ENCODE results near the gene NAPSA. TPM values are rescaled to one million over a fixed set of nuclear protein-coding genes. Genes with fewer than 3 reads are reported as not detected.
A peak's percentile ranks its signal among the peaks of the same experiment; 100 is the strongest.
"Not testable (repeated sequence)": the region's sequence is repeated elsewhere in the genome, so short reads cannot be mapped to it uniquely, and the experiment has no call there.

The NAPSA gene
- total and polyA plus RNA-seq, 10 of the 15 experiments (the other 5 are each of a cell fraction or from before 2014, with no cell fraction given) = 6.7 to 45.4 (median 17.1) TPM

DNA sequence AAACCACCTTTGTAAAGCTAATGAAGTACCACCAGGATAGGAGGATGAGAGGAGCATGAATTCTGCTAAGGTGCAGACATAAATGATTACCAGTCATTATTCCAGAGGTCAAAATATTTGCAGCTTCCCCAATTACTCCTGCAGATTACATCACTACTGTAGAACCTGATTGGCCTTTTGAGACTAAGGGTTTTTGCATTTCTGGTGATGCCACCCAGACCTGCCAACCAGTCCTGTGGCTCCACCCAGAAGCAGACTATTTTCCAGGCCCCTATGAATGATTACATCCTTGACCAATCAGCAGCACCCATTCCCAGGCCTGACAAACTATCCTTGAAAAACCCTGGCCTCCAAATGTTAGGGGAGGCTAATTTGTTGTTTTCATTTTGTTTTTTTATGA, 25.1 kb downstream of the NAPSA start:
- peaks cover 7 to 17% of the 10 kb centered on the region in 2 experiments for H3K36me3 ChIP-seq (ENCODE audit: control insufficient read depth in 2 of 2, insufficient read depth in 2 of 2, low read length in 1 of 2)
- peaks cover 13% of the 10 kb centered on the region for H3K4me1 ChIP-seq (ENCODE audit: control insufficient read depth, insufficient read depth, low read length)
- FAIRE-seq (no peak), DNase-seq (ENCODE audit: low read depth, low spot score) (no peak), ATAC-seq (no peak)
- in situ Hi-C loops (cut with MboI) (loop anchor here (25.0 kb wide), 1 partner anchor 1022 kb away; the partner anchor contains the start of genes CLDND2, ETFB and NKG7), intact Hi-C loops (cut with micrococcal nuclease; ENCODE audit: unreplicated experiment) (no loop called here)
- ChIA-PET CTCF (interaction anchor here (0.6 to 5.5 kb wide), 7 partner anchors 8 to 120 kb away, joined by 3 to 29 read pairs (median 5); partner anchors contain the start of gene KCNC3), RAD21 (ENCODE audit: unreplicated experiment) (interaction anchor here (0.8 to 5.9 kb wide), 8 partner anchors 7 to 78 kb away, joined by 3 to 36 read pairs (median 6); partner anchors contain the start of genes KCNC3 and SPIB), SMC1A (ENCODE audit: uncharacterized antibody, unreplicated experiment) (interaction anchor here (1.1 to 2.6 kb wide), 10 partner anchors 8 to 167 kb away, joined by 3 to 20 read pairs (median 7); partner anchors contain the start of gene KCNC3), POLR2A (interaction anchor here (0.6 to 5.8 kb wide), 5 partner anchors 8 to 389 kb away, joined by 3 to 38 read pairs (median 7); partner anchors contain the start of gene KCNC3)
- no peaks in the 10 kb centered on the region for H4K20me1 ChIP-seq (ENCODE audit: control insufficient read depth, insufficient read depth)
- H3K9ac ChIP-seq (ENCODE audit: control insufficient read depth, insufficient read depth, low read length) = no peak overlapping the region
- TF ChIP-seq CBX3 (IDR thresholded peaks at IDR 0.05; ENCODE audit: borderline replicate concordance, low read depth) (no peak), NFYB (IDR thresholded peaks at IDR 0.05; ENCODE audit: insufficient read depth, low read depth, low read length) (peak; percentile 24; the same call in 1 of the 2 replicates), ATF7 (IDR thresholded peaks at IDR 0.05; ENCODE audit: low read depth) (peak; percentile 33; the same call in 1 of the 2 replicates)
- TF ChIP-seq, protein P1, sequence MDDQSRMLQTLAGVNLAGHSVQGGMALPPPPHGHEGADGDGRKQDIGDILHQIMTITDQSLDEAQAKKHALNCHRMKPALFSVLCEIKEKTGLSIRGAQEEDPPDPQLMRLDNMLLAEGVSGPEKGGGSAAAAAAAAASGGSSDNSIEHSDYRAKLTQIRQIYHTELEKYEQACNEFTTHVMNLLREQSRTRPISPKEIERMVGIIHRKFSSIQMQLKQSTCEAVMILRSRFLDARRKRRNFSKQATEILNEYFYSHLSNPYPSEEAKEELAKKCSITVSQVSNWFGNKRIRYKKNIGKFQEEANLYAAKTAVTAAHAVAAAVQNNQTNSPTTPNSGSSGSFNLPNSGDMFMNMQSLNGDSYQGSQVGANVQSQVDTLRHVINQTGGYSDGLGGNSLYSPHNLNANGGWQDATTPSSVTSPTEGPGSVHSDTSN (IDR thresholded peaks at IDR 0.05; ENCODE audit: insufficient replicate concordance, low read depth, low read length) = no peak
- H3K9me3 ChIP-seq (replicated peaks; ENCODE audit: control insufficient read depth, insufficient read depth, low read length) = peaks cover 14% of the 10 kb centered on the region
- peak overlapping the region; percentile 60 for H3K27ac ChIP-seq (ENCODE audit: control insufficient read depth, insufficient read depth)
- BruUV-seq (replicated peaks) = no TSS peak
- H3K79me2 ChIP-seq (ENCODE audit: control insufficient read depth, insufficient read depth, low read length) = peaks cover 49% of the 10 kb centered on the region
- H3K27me3 ChIP-seq (replicated peaks in 1 of 2; ENCODE audit: control insufficient read depth in 2 of 2, insufficient read depth in 2 of 2, low read length in 1 of 2) = no peaks in the 10 kb centered on the region
- H3K4me2 ChIP-seq (ENCODE audit: control insufficient read depth, insufficient read depth) = peak overlapping the region; percentile 86
- no peak overlapping the region for H2AFZ ChIP-seq (ENCODE audit: control insufficient read depth, low read depth, low read length)
- peak overlapping the region; percentile 90 for H3K4me3 ChIP-seq

DNA sequence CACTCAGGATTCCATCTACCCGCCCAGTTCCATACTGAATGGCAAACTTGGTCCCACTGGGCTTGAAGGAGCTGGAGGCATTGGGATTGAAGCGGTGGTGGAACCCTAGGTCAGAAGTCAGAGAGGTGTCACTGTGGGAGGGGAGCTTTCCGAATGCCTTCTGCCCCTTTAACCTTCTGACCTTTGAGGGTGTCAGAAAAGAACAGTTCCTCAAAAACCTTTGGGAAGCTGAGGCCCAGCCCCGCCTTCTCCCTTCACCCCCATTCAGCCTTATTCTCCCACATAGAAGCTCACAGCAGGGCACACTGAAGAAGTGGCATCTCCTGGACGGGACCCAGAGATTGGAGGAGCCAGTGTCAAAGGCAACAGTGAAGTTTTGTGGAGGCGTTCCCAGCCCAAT, 28.4 kb downstream of the NAPSA start:
- POLR2A ChIA-PET = interaction anchor here (0.7 to 1.6 kb wide), 3 partner anchors 8 to 21 kb away, joined by 3 to 4 read pairs (median 3); partner anchors contain the start of gene KCNC3
- H3K4me1 ChIP-seq (ENCODE audit: control insufficient read depth, insufficient read depth, low read length) = peaks cover 30% of the 10 kb centered on the region
- CTCF ChIA-PET = interaction anchor here (3.1 kb wide), 1 partner anchor 20 kb away, joined by 8 read pairs; no protein-coding TSS in a partner anchor
- H3K9me3 ChIP-seq (replicated peaks; ENCODE audit: control insufficient read depth, insufficient read depth, low read length) = peaks cover 14% of the 10 kb centered on the region
- FAIRE-seq; H3K27ac ChIP-seq (ENCODE audit: control insufficient read depth, insufficient read depth); H2AFZ ChIP-seq (ENCODE audit: control insufficient read depth, low read depth, low read length); H3K27me3 ChIP-seq (replicated peaks in 1 of 2; ENCODE audit: control insufficient read depth in 2 of 2, insufficient read depth in 2 of 2, low read length in 1 of 2); intact Hi-C loops (cut with micrococcal nuclease; ENCODE audit: unreplicated experiment); DNase-seq (ENCODE audit: low read depth, low spot score); H3K9ac ChIP-seq (ENCODE audit: control insufficient read depth, insufficient read depth, low read length); H4K20me1 ChIP-seq (ENCODE audit: control insufficient read depth, insufficient read depth); H3K4me3 ChIP-seq; ATAC-seq; H3K4me2 ChIP-seq (ENCODE audit: control insufficient read depth, insufficient read depth); RAD21 ChIA-PET (ENCODE audit: unreplicated experiment); SMC1A ChIA-PET (ENCODE audit: uncharacterized antibody, unreplicated experiment): not testable (repeated sequence)
- 0 out of 2 replicates have a peak, but pooled peaks have one; percentile 47 for TF ChIP-seq NR2F1 (conservative IDR thresholded peaks at IDR 0.05)
- H3K36me3 ChIP-seq (ENCODE audit: control insufficient read depth in 2 of 2, insufficient read depth in 2 of 2, low read length in 1 of 2) = peaks cover 12 to 24% of the 10 kb centered on the region in 2 experiments
- peaks cover 32% of the 10 kb centered on the region for H3K79me2 ChIP-seq (ENCODE audit: control insufficient read depth, insufficient read depth, low read length)
- 71% methylated on average over 6 of the region's 6 CpGs for WGBS (ENCODE audit: insufficient coverage, insufficient replicate concordance, low lambda C conversion rate, missing lambda C conversion rate)
- BruUV-seq (replicated peaks) = TSS peak; percentile 9
- in situ Hi-C loops (cut with MboI) = loop anchor here (25.0 kb wide), 1 partner anchor 1025 kb away; the partner anchor contains the start of genes CLDND2, ETFB and NKG7

Data from GM12878 (cell line).